Measurements from ENCODE around the gene MCCC2. TPM values are rescaled to one million over a fixed set of nuclear protein-coding genes. Genes with fewer than 3 reads are reported as not detected.

The MCCC2 gene
- polyA plus RNA-seq, 1 donor (not counting 4 experiments of a cell fraction or from before 2014, with no cell fraction given): 52.5 TPM

DNA sequence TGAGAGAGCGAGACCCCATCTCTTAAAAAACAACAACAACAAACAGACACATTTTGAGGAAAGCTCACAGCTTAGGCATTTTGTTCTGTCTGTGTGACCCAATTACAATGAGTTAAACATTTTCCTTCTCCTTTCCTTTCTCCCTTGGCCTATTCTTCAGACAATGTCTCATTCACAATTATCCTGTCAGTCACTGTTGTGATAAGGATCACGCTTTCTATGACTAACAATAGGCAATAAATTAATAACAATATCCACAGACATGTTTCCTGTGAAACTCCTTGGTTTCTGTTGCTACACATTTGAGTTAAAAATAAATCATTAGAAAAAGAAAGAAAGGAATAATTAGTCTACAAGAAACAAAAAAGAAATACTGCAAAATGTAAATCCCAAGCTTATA, 112.1 kb downstream of the MCCC2 start:
- DNase-seq (ENCODE audit: low read depth, low spot score) (no peak), FAIRE-seq (no peak)
- Histone ChIP-seq H4K20me1 (ENCODE audit: control insufficient read depth, extremely low read depth, insufficient read depth, low read length) (no peaks in the 10 kb centered on the region), H3K9ac (ENCODE audit: control insufficient read depth, extremely low read depth, insufficient read depth, low read length) (no peak overlapping the region), H3K4me2 (ENCODE audit: control insufficient read depth, extremely low read depth, insufficient read depth, low read depth, low read length) (no peak overlapping the region), H3K9me1 (ENCODE audit: control insufficient read depth, extremely low read depth, insufficient read depth, low read length) (no peaks in the 10 kb centered on the region), H3K27ac (ENCODE audit: control insufficient read depth, insufficient read depth, low read length) (no peak overlapping the region), H3K27me3 (ENCODE audit: control insufficient read depth, extremely low read depth, insufficient read depth, low read length) (peaks cover 14% of the 10 kb centered on the region), H2AFZ (ENCODE audit: control insufficient read depth, low read length) (no peak overlapping the region), H3K9me3 (ENCODE audit: control insufficient read depth, low read depth, low read length) (no peaks in the 10 kb centered on the region), H3K36me3 (ENCODE audit: control insufficient read depth in 2 of 2, extremely low read depth in 1 of 2, insufficient read depth in 2 of 2, low read length in 2 of 2) (no peaks in the 10 kb centered on the region), H3K4me3 (ENCODE audit: control insufficient read depth in 2 of 3, extremely low read depth in 1 of 3, insufficient read depth in 2 of 3, low read depth in 1 of 3, low read length in 3 of 3) (no peak overlapping the region), H3K4me1 (ENCODE audit: control insufficient read depth, extremely low read depth, insufficient read depth, low read length) (no peaks in the 10 kb centered on the region), H3K79me2 (ENCODE audit: control insufficient read depth, insufficient read depth, low read length) (no peaks in the 10 kb centered on the region)
- dilution Hi-C loops (cut with MboI; ENCODE audit: extremely low pct_ligation_motif_present, low sequenced_read_pairs): no loop called here
- no peak for TF ChIP-seq EZH2 (IDR thresholded peaks at IDR 0.05; ENCODE audit: low read length)
- TF ChIP-seq, protein P1, sequence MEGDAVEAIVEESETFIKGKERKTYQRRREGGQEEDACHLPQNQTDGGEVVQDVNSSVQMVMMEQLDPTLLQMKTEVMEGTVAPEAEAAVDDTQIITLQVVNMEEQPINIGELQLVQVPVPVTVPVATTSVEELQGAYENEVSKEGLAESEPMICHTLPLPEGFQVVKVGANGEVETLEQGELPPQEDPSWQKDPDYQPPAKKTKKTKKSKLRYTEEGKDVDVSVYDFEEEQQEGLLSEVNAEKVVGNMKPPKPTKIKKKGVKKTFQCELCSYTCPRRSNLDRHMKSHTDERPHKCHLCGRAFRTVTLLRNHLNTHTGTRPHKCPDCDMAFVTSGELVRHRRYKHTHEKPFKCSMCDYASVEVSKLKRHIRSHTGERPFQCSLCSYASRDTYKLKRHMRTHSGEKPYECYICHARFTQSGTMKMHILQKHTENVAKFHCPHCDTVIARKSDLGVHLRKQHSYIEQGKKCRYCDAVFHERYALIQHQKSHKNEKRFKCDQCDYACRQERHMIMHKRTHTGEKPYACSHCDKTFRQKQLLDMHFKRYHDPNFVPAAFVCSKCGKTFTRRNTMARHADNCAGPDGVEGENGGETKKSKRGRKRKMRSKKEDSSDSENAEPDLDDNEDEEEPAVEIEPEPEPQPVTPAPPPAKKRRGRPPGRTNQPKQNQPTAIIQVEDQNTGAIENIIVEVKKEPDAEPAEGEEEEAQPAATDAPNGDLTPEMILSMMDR (optimal IDR thresholded peaks at IDR 0.05 in 1 of 3, IDR thresholded peaks at IDR 0.05 in 1 of 3, conservative IDR thresholded peaks at IDR 0.05 in 1 of 3; ENCODE audit: extremely low read depth in 1 of 3, insufficient read depth in 2 of 3, low read length in 3 of 3): no peak

DNA sequence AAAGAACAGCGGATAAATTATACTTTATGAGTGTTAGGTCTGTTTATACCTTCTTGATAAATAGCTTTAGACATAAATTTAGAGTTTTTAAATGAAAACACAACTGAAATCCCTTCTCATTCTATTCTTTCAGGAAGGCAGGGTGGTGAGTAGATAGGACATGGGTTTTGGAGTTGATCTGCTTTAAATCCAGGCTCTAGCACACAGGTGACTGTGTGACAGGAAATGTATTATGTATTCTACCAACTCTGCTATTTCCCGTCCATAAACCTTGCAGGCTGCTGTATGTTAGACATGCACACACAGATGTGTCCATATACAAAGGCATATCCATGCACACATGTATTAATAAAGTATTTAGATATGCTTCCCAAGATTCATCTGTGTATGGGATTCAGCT, 112.6 kb downstream of the MCCC2 start:
- FAIRE-seq (no peak), DNase-seq (ENCODE audit: low read depth, low spot score) (no peak)
- no peaks in the 10 kb centered on the region for H3K36me3 ChIP-seq (ENCODE audit: control insufficient read depth in 2 of 2, extremely low read depth in 1 of 2, insufficient read depth in 2 of 2, low read length in 2 of 2)
- dilution Hi-C loops (cut with MboI; ENCODE audit: extremely low pct_ligation_motif_present, low sequenced_read_pairs): no loop called here
- H3K79me2 ChIP-seq (ENCODE audit: control insufficient read depth, insufficient read depth, low read length): no peaks in the 10 kb centered on the region
- no peak overlapping the region for H3K27ac ChIP-seq (ENCODE audit: control insufficient read depth, insufficient read depth, low read length)
- H3K9me3 ChIP-seq (ENCODE audit: control insufficient read depth, low read depth, low read length): no peaks in the 10 kb centered on the region
- TF ChIP-seq, protein P1 (optimal IDR thresholded peaks at IDR 0.05 in 1 of 3, IDR thresholded peaks at IDR 0.05 in 1 of 3, conservative IDR thresholded peaks at IDR 0.05 in 1 of 3; ENCODE audit: extremely low read depth in 1 of 3, insufficient read depth in 2 of 3, low read length in 3 of 3): no peak
- no peak for TF ChIP-seq EZH2 (IDR thresholded peaks at IDR 0.05; ENCODE audit: low read length)
- no peak overlapping the region for H3K4me3 ChIP-seq (ENCODE audit: control insufficient read depth in 2 of 3, extremely low read depth in 1 of 3, insufficient read depth in 2 of 3, low read depth in 1 of 3, low read length in 3 of 3)
- H2AFZ ChIP-seq (ENCODE audit: control insufficient read depth, low read length): no peak overlapping the region
- peaks cover 12% of the 10 kb centered on the region for H3K27me3 ChIP-seq (ENCODE audit: control insufficient read depth, extremely low read depth, insufficient read depth, low read length)
- no peak overlapping the region for H3K4me2 ChIP-seq (ENCODE audit: control insufficient read depth, extremely low read depth, insufficient read depth, low read depth, low read length)
- H4K20me1 ChIP-seq (ENCODE audit: control insufficient read depth, extremely low read depth, insufficient read depth, low read length): no peaks in the 10 kb centered on the region
- no peaks in the 10 kb centered on the region for H3K4me1 ChIP-seq (ENCODE audit: control insufficient read depth, extremely low read depth, insufficient read depth, low read length)
- no peak overlapping the region for H3K9ac ChIP-seq (ENCODE audit: control insufficient read depth, extremely low read depth, insufficient read depth, low read length)
- H3K9me1 ChIP-seq (ENCODE audit: control insufficient read depth, extremely low read depth, insufficient read depth, low read length): no peaks in the 10 kb centered on the region
